CD4-positive, CD25-positive, alpha-beta regulatory T cell (primary cell): ENCODE measurements around the gene OR4K14. TPM values are rescaled to one million over a fixed set of nuclear protein-coding genes. Genes with fewer than 3 reads are reported as not detected.
"Not testable (repeated sequence)": the region's sequence is repeated elsewhere in the genome, so short reads cannot be mapped to it uniquely, and the experiment has no call there.

Experiments
- ATAC-seq, 2 donors: fragments of 150-1000 bp; cut with Tn5 transposase; one replicate each; pipeline ENCODE4 v1.10.0; 2021; ENCODE audit warnings: low read depth in 2 of 2, moderate number of reproducible peaks in 2 of 2, moderate library complexity in 1 of 2
- DNase-seq, 3 donors: peaks; one replicate each; pipeline versions ENCODE4 v3.0.0 to v3.0.0-alpha.2; 2012 to 2022; ENCODE audit warnings: mixed read lengths in 1 of 3
- H3K27ac ChIP-seq: one replicate; pipeline ENCODE4 v1.7.0; 2013; ENCODE audit warnings: mild to moderate bottlenecking, low read length; ENCODE audit not compliant: insufficient read depth, poor library complexity, severe bottlenecking
- H3K27me3 ChIP-seq: one replicate; pipeline ENCODE4 v1.7.0; 2013; ENCODE audit warnings: low read length; ENCODE audit not compliant: control insufficient read depth, insufficient read depth
- H3K36me3 ChIP-seq: one replicate; pipeline ENCODE4 v1.7.0; 2013; ENCODE audit warnings: mild to moderate bottlenecking, low read length, moderate library complexity; ENCODE audit not compliant: control insufficient read depth, insufficient read depth
- H3K4me1 ChIP-seq: 2 replicates; pipeline ENCODE4 v1.7.0; 2013; ENCODE audit warnings: mild to moderate bottlenecking, low read length; ENCODE audit not compliant: insufficient read depth, control insufficient read depth, poor library complexity, severe bottlenecking
- H3K4me3 ChIP-seq: one replicate; pipeline ENCODE4 v1.7.0; 2013; ENCODE audit warnings: low read depth, mild to moderate bottlenecking, low read length, moderate library complexity
- H3K9me3 ChIP-seq, 2 experiments: 1 replicate in 1 of 2; 2 replicates in 1 of 2; pipeline ENCODE4 v1.7.0; 2013; ENCODE audit warnings: low read length in 2 of 2, mild to moderate bottlenecking in 1 of 2, moderate library complexity in 1 of 2; ENCODE audit not compliant: control insufficient read depth in 2 of 2
- H3K27ac Mint-ChIP-seq, 3 donors: one replicate each; pipeline ENCODE4 v1.8.0; 2020 to 2022; ENCODE audit warnings: mild to moderate bottlenecking in 3 of 3, mixed read lengths in 3 of 3, moderate library complexity in 2 of 3
- H3K27me3 Mint-ChIP-seq: one replicate; pipeline ENCODE4 v1.8.0; 2022; ENCODE audit warnings: mild to moderate bottlenecking, mixed read lengths
- H3K36me3 Mint-ChIP-seq: one replicate; pipeline ENCODE4 v1.8.0; 2020; ENCODE audit warnings: mixed read lengths
- H3K4me1 Mint-ChIP-seq, 4 donors: one replicate each; pipeline ENCODE4 v1.8.0; 2020 to 2022; ENCODE audit warnings: mixed read lengths in 4 of 4, mild to moderate bottlenecking in 1 of 4
- H3K4me3 Mint-ChIP-seq, 4 donors: one replicate each; pipeline ENCODE4 v1.8.0; 2020 to 2022; ENCODE audit warnings: mild to moderate bottlenecking in 4 of 4, mixed read lengths in 4 of 4, moderate library complexity in 3 of 4
- H3K9me3 Mint-ChIP-seq, 7 donors: one replicate each; pipeline ENCODE4 v1.8.0; 2020 to 2022; ENCODE audit warnings: mixed read lengths in 7 of 7, mild to moderate bottlenecking in 3 of 7, moderate library complexity in 2 of 7
- polyA plus RNA-seq, 4 donors: library from polyadenylated mRNA; unstranded; fragments of 300-500 nt; fragmentation: Illumina TruSeq; gene quantifications; one replicate each; pipeline ENCODE4 v1.2.3, GENCODE V29; 2021
- total RNA-seq: library from RNA; stranded (reverse); gene quantifications from one replicate; pipeline ENCODE4 v1.2.3, GENCODE V29; 2022

OR4K14 gene
- total and polyA plus RNA-seq, 5 donors from 2014 or later = not detected

- Histone ChIP-seq H3K36me3 (no peaks in the 10 kb centered on the region), H3K9me3 (no peaks in the 10 kb centered on the region), H3K27ac (no peak overlapping the region), H3K4me1 (no peaks in the 10 kb centered on the region), H3K27me3 (no peaks in the 10 kb centered on the region), H3K4me3 (no peak overlapping the region)
- Mint-ChIP-seq H3K27me3 (no peaks in the 10 kb centered on the region), H3K9me3 (peaks cover 0 to 3% (median 2%) of the 10 kb centered on the region in 7 donors), H3K36me3 (no peaks in the 10 kb centered on the region), H3K27ac (no peak overlapping the region), H3K4me3 (no peak overlapping the region), H3K4me1 (peaks cover 0 to 2% (median 0%) of the 10 kb centered on the region in 4 donors)
- DNase-seq (no peak), ATAC-seq (no peak)
Measured at GRCh38 chr14:20002319-20002718, 16.8 kb downstream of the OR4K14 start.

DNA sequence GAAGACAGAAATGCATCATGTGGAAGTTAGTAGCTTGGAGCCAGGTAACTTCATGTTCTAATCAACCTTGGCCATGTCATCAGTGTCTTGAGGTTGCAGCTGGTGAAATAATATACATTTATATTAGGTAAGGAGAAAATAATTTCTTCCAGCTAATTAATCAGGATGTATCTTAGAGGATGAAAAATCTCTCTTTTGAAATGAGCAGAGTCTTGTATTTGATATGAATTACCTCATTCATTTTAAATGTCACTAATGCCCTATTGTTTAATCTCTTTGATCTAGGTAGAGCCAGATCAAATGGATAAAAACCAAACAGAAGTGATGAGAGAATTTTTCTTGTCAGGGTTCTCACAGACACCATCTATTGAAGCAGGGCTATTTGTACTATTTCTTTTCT is 17.2 kb downstream of the OR4K14 start, which contains the start of gene OR4Q2:
Gene OR4Q2 (plus strand): TSS at position 301 of the 400 bp plus-strand sequence.
- H3K27ac ChIP-seq = no peak within 1 kb of the TSS

GRCh38 chr14:19993438-19993837 is 25.7 kb downstream of the OR4K14 start:
- DNase-seq (no peak), ATAC-seq (no peak)
- Histone ChIP-seq H3K9me3 (no peaks in the 10 kb centered on the region), H3K36me3 (no peaks in the 10 kb centered on the region), H3K27me3 (no peaks in the 10 kb centered on the region), H3K27ac (no peak overlapping the region), H3K4me3 (no peak overlapping the region), H3K4me1 (no peaks in the 10 kb centered on the region)
- H3K4me1 Mint-ChIP-seq = peaks cover 0 to 3% (median 0%) of the 10 kb centered on the region in 4 donors
- H3K9me3 Mint-ChIP-seq = peaks cover 1 to 11% (median 4%) of the 10 kb centered on the region in 7 donors
- H3K36me3 Mint-ChIP-seq = no peaks in the 10 kb centered on the region
- no peaks in the 10 kb centered on the region for H3K27me3 Mint-ChIP-seq
- no peak overlapping the region for H3K27ac Mint-ChIP-seq
- H3K4me3 Mint-ChIP-seq = no peak overlapping the region

More for the DNA sequence above, 17.2 kb downstream of the OR4K14 start, which contains the start of gene OR4Q2:
- ATAC-seq = no peak
- Mint-ChIP-seq H3K4me3 (no peak within 1 kb of the TSS), H3K4me1 (no peaks in the 10 kb centered on the region), H3K27me3 (no peaks in the 10 kb centered on the region), H3K27ac (no peak within 1 kb of the TSS), H3K36me3 (no peaks in the 10 kb centered on the region), H3K9me3 (peaks cover 0 to 3% (median 2%) of the 10 kb centered on the region in 7 donors)
- DNase-seq = no peak
- Histone ChIP-seq H3K36me3 (no peaks in the 10 kb centered on the region), H3K27me3 (no peaks in the 10 kb centered on the region), H3K4me1 (no peaks in the 10 kb centered on the region), H3K9me3 (no peaks in the 10 kb centered on the region), H3K4me3 (no peak within 1 kb of the TSS)

GRCh38 chr14:19975291-19975690 is 43.8 kb downstream of the OR4K14 start, which contains the start of gene OR4K15:
OR4K15 (plus strand) TSS chr14:19975591; CDS start chr14:19975591, 0 bp downstream.
- peak within 1 kb of the TSS; percentile 26 for H3K4me3 ChIP-seq
- no peak for ATAC-seq
- H3K36me3 ChIP-seq = no peaks in the 10 kb centered on the region
- H3K9me3 ChIP-seq = no peaks in the 10 kb centered on the region
- no peak within 1 kb of the TSS for H3K27ac ChIP-seq
- H3K27ac Mint-ChIP-seq = peak within 1 kb of the TSS; percentile 57 to 86 (median 80)
- H3K27me3 ChIP-seq = no peaks in the 10 kb centered on the region
- no peak for DNase-seq
- H3K27me3 Mint-ChIP-seq = no peaks in the 10 kb centered on the region
- H3K4me1 Mint-ChIP-seq = peaks cover 8 to 39% (median 14%) of the 10 kb centered on the region in 4 donors
- H3K36me3 Mint-ChIP-seq = no peaks in the 10 kb centered on the region
- H3K4me3 Mint-ChIP-seq = peak within 1 kb of the TSS; percentile 0 to 38 (median 12)
- peaks cover 3% of the 10 kb centered on the region for H3K4me1 ChIP-seq
- H3K9me3 Mint-ChIP-seq = peaks cover 0 to 10% (median 3%) of the 10 kb centered on the region in 7 donors

DNA sequence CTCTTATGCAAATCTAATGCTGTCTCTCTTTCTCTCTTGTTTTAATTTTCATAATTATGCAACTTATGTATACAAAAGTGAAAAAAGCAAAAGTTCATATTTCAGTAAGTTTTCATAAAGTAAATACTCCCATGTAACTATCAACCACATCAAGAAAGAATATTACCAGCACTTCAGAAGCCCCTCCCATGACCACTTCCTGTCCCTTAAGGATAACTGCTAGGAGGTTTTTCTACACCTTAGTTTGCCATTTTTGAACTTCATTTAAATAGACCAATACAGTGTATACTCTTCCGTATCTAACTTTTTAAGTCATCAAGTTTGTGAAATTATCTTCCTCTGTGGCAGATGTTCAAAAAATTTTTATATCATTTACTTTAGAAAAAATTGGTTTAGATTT is 44.3 kb downstream of the OR4K14 start:
- H3K27ac ChIP-seq = no peak overlapping the region
- Mint-ChIP-seq H3K4me1 (peaks cover 8 to 41% (median 16%) of the 10 kb centered on the region in 4 donors), H3K27me3 (no peaks in the 10 kb centered on the region), H3K27ac (peak overlapping the region in 2 of 3 donors; percentile 5 to 40), H3K4me3 (peak overlapping the region in 2 of 4 donors; percentile 5 to 10), H3K9me3 (peaks cover 0 to 10% (median 1%) of the 10 kb centered on the region in 7 donors), H3K36me3 (no peaks in the 10 kb centered on the region)
- H3K36me3 ChIP-seq = no peaks in the 10 kb centered on the region
- peak overlapping the region; percentile 26 for H3K4me3 ChIP-seq
- no peaks in the 10 kb centered on the region for H3K27me3 ChIP-seq
- peaks cover 3% of the 10 kb centered on the region for H3K4me1 ChIP-seq
- ATAC-seq (peak; percentile 84 to 90), DNase-seq (peak in 2 of 3 donors; percentile 62 to 78)
- H3K9me3 ChIP-seq = no peaks in the 10 kb centered on the region

- H3K27me3 Mint-ChIP-seq, H3K9me3 ChIP-seq, H3K4me3 Mint-ChIP-seq, DNase-seq, ATAC-seq, H3K4me3 ChIP-seq, H3K36me3 Mint-ChIP-seq, H3K27ac Mint-ChIP-seq, H3K4me1 ChIP-seq, H3K27me3 ChIP-seq, H3K9me3 Mint-ChIP-seq, H3K27ac ChIP-seq, H3K36me3 ChIP-seq: not testable (repeated sequence)
- H3K4me1 Mint-ChIP-seq = peaks cover 2 to 39% (median 9%) of the 10 kb centered on the region in 4 donors
Measured at GRCh38 chr14:19969735-19970134, 49.4 kb downstream of the OR4K14 start.

Other genes with a start within 250 kb of the OR4K14 start
- gene OR4M1, start 245.8 kb downstream of the OR4K14 start, total RNA-seq = not detected
- gene OR4M1, start 245.8 kb downstream of the OR4K14 start, polyA plus RNA-seq = not detected
- not detected for gene OR4N2, start 215.5 kb downstream of the OR4K14 start, total RNA-seq
- not detected for gene OR4N2, start 215.5 kb downstream of the OR4K14 start, polyA plus RNA-seq
- gene OR4K2, start 144.2 kb downstream of the OR4K14 start, total RNA-seq = not detected
- not detected for gene OR4K2, start 144.2 kb downstream of the OR4K14 start, polyA plus RNA-seq
- not detected for gene OR4K5, start 98.7 kb downstream of the OR4K14 start, total RNA-seq
- gene OR4K5, start 98.7 kb downstream of the OR4K14 start, polyA plus RNA-seq = not detected
- not detected for gene OR4K1, start 88.4 kb downstream of the OR4K14 start, total RNA-seq
- not detected for gene OR4K1, start 88.4 kb downstream of the OR4K14 start, polyA plus RNA-seq
- gene OR4K15, start 43.7 kb downstream of the OR4K14 start, total RNA-seq = not detected
- gene OR4K15, start 43.7 kb downstream of the OR4K14 start, polyA plus RNA-seq = not detected
- not detected for gene OR4Q2, start 17.1 kb downstream of the OR4K14 start, total RNA-seq
- gene OR4Q2, start 17.1 kb downstream of the OR4K14 start, polyA plus RNA-seq = not detected
- not detected for gene OR4K13, start 16.7 kb upstream of the OR4K14 start, total RNA-seq
- gene OR4K13, start 16.7 kb upstream of the OR4K14 start, polyA plus RNA-seq = not detected
- not detected for gene OR4L1, start 40.7 kb upstream of the OR4K14 start, total RNA-seq
- gene OR4L1, start 40.7 kb upstream of the OR4K14 start, polyA plus RNA-seq = not detected
- gene OR4K17, start 91.4 kb upstream of the OR4K14 start, total RNA-seq = not detected
- gene OR4K17, start 91.4 kb upstream of the OR4K14 start, polyA plus RNA-seq = not detected
- not detected for gene OR4N5, start 119.5 kb upstream of the OR4K14 start, total RNA-seq
- gene OR4N5, start 119.5 kb upstream of the OR4K14 start, polyA plus RNA-seq = not detected
- gene OR11G2, start 171.6 kb upstream of the OR4K14 start, total RNA-seq = not detected
- not detected for gene OR11G2, start 171.6 kb upstream of the OR4K14 start, polyA plus RNA-seq
- gene OR11H6, start 204.4 kb upstream of the OR4K14 start, total RNA-seq = not detected
- gene OR11H6, start 204.4 kb upstream of the OR4K14 start, polyA plus RNA-seq = not detected
- not detected for gene OR11H7, start 209.7 kb upstream of the OR4K14 start, total RNA-seq
- gene OR11H7, start 209.7 kb upstream of the OR4K14 start, polyA plus RNA-seq = not detected
- gene OR11H4, start 220.0 kb upstream of the OR4K14 start, total RNA-seq = not detected
- gene OR11H4, start 220.0 kb upstream of the OR4K14 start, polyA plus RNA-seq = not detected